ENCODE data around the gene DGKK.

Gene DGKK

GRCh38 chrX:50452782-50453181, 17.8 kb downstream of the DGKK start:
- DNase-seq (ENCODE audit: low read depth): no peak
- no peak for TF ChIP-seq CTCF (conservative IDR thresholded peaks at IDR 0.05; ENCODE audit: low read depth, low read length)
- no peak overlapping the region for H3K4me3 ChIP-seq (ENCODE audit: low read depth, low read length)

GRCh38 chrX:50450324-50450723, 20.3 kb downstream of the DGKK start:
- DNase-seq (ENCODE audit: low read depth): no peak
- no peak overlapping the region for H3K4me3 ChIP-seq (ENCODE audit: low read depth, low read length)
- no peak for TF ChIP-seq CTCF (conservative IDR thresholded peaks at IDR 0.05; ENCODE audit: low read depth, low read length)

GRCh38 chrX:50448565-50448964, 22.1 kb downstream of the DGKK start:
- H3K4me3 ChIP-seq (ENCODE audit: low read depth, low read length): no peak overlapping the region
- TF ChIP-seq CTCF (conservative IDR thresholded peaks at IDR 0.05; ENCODE audit: low read depth, low read length): no peak
- no peak for DNase-seq (ENCODE audit: low read depth)

GRCh38 chrX:50447535-50447934, 23.1 kb downstream of the DGKK start:
- TF ChIP-seq CTCF (conservative IDR thresholded peaks at IDR 0.05; ENCODE audit: low read depth, low read length): no peak
- DNase-seq (ENCODE audit: low read depth): no peak
- H3K4me3 ChIP-seq (ENCODE audit: low read depth, low read length): no peak overlapping the region

GRCh38 chrX:50442426-50443116, 28.1 kb downstream of the DGKK start:
- no peak for TF ChIP-seq CTCF (conservative IDR thresholded peaks at IDR 0.05; ENCODE audit: low read depth, low read length)
- DNase-seq (ENCODE audit: low read depth): no peak
- no peak overlapping the region for H3K4me3 ChIP-seq (ENCODE audit: low read depth, low read length)

- no peak for DNase-seq (ENCODE audit: low read depth)
- H3K4me3 ChIP-seq (ENCODE audit: low read depth, low read length): no peak overlapping the region
- TF ChIP-seq CTCF (conservative IDR thresholded peaks at IDR 0.05; ENCODE audit: low read depth, low read length): no peak
Measured at GRCh38 chrX:50436797-50437196, 33.8 kb downstream of the DGKK start.

GRCh38 chrX:50432829-50433289, 37.8 kb downstream of the DGKK start:
- no peak for TF ChIP-seq CTCF (conservative IDR thresholded peaks at IDR 0.05; ENCODE audit: low read depth, low read length)
- no peak overlapping the region for H3K4me3 ChIP-seq (ENCODE audit: low read depth, low read length)
- no peak for DNase-seq (ENCODE audit: low read depth)

Data from choroid plexus epithelial cell (primary cell).